KOPT-K1 (cell line): ENCODE measurements around the gene ZNF593.

Experiments
- H3K27ac ChIP-seq: fragments of 200-600 bp; sonication (generic); 2 replicates; pipeline ENCODE4 v1.5.1; 2016; ENCODE audit warnings: antibody characterized with exemption, mild to moderate bottlenecking, low read depth, low read length; ENCODE audit not compliant: poor library complexity, severe bottlenecking
- H3K36me3 ChIP-seq: fragments of 200-600 bp; sonication (generic); 2 replicates; pipeline ENCODE4 v1.5.1; 2017; ENCODE audit warnings: antibody characterized with exemption, mild to moderate bottlenecking, low read length, moderate library complexity; ENCODE audit not compliant: insufficient read depth
- H3K9me3 ChIP-seq: fragments of 200-600 bp; sonication (generic); 2 replicates; pipeline ENCODE4 v1.5.1; 2017; ENCODE audit warnings: antibody characterized with exemption, low read length, mild to moderate bottlenecking; ENCODE audit not compliant: insufficient read depth, poor library complexity, severe bottlenecking

The ZNF593 gene

GRCh38 chr1:26177182-26177684 lies 7.5 kb downstream of the ZNF593 start, which contains the start of gene CNKSR1:
Gene CNKSR1, plus strand, starts transcription at chr1:26177491. Its CDS starts 57 bp downstream, at chr1:26177548.
- H3K27ac ChIP-seq = no peak within 1 kb of the TSS
- H3K9me3 ChIP-seq = no peaks in the 10 kb centered on the region
- no peaks in the 10 kb centered on the region for H3K36me3 ChIP-seq

GRCh38 chr1:26180010-26180506 lies 10.3 kb downstream of the ZNF593 start:
- no peak overlapping the region for H3K27ac ChIP-seq
- H3K9me3 ChIP-seq = no peaks in the 10 kb centered on the region
- H3K36me3 ChIP-seq = no peaks in the 10 kb centered on the region

DNA sequence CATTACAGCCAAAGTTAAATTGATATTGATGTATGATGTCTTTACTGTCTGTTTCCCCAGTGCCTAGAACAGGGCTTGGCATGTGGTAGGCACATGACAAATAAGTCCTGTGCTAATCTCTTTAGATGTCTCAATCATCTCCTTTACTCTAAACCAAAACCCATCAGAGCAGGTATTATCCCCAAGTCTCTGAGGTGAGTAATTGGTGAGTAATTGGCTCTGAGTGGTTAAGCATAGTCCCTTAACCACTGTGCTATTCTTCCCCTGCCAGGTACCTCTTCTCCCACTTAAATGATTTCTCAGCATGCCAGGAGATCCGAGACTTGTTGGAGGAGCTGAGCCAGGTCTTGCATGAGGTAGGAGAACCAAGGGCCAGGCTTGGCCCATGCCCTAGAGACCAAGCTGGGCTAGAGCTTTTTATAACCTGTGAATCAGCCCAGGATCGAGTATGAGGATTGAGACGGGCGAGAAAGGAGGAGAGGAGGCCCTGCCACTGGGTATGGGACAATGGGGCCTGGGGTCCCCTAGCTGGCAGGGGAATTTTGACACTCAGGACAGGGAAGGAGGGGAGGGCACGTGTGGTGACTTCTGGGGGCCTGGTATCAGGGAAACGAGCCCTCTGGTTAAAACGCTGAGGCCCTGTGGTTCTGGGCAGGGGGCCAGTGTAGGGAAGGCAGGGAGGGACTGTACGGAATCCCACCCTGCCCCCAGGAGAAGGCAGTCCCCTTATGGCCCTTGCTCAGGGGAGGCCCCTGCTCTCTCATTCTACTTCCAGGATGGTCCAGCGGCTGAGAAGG lies 12.1 kb downstream of the ZNF593 start:
- Histone ChIP-seq H3K27ac (no peak overlapping the region), H3K9me3 (no peaks in the 10 kb centered on the region), H3K36me3 (no peaks in the 10 kb centered on the region)

DNA sequence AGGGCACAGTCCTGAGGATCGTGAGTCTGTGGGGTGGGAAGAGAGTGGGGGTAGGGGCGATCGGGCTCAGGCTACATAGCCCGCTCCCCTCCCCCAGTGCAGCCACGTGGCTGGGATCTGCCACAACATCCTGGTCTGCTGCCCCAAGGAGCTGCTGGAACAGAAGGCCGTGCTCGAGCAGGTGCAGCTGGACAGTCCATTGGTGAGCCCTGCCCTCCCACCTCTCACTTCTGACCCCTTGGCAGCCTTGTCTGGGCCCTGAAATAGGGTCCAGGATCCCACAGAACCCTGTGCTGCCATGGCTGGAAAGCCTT lies 12.6 kb downstream of the ZNF593 start:
- no peak overlapping the region for H3K27ac ChIP-seq
- no peaks in the 10 kb centered on the region for H3K9me3 ChIP-seq
- H3K36me3 ChIP-seq = no peaks in the 10 kb centered on the region

GRCh38 chr1:26184086-26184485 lies 14.4 kb downstream of the ZNF593 start:
- H3K36me3 ChIP-seq = no peaks in the 10 kb centered on the region
- no peak overlapping the region for H3K27ac ChIP-seq
- no peaks in the 10 kb centered on the region for H3K9me3 ChIP-seq

- Histone ChIP-seq H3K27ac (no peak overlapping the region), H3K36me3 (no peaks in the 10 kb centered on the region), H3K9me3 (no peaks in the 10 kb centered on the region)
Measured at GRCh38 chr1:26184883-26185282, 15.2 kb downstream of the ZNF593 start.

DNA sequence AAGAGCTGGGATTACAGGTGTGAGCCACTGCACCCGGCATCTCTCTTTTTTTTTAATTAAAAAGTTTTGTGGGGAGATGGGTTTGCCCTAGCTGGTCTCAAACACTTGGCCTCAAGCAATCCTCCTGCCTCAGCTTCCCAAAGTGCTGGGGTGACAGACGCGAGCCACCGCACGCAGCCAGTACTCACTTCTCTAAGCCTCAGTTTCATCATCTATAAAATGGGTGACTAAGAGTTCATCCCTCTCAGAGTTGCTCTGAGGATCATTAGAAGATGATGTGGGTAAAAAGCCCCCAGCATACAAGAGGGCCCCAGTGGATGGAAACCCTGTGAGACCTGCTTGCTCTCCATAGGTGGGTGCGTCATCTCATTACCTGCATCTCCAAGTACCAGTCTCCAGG lies 18.2 kb downstream of the ZNF593 start:
- no peaks in the 10 kb centered on the region for H3K36me3 ChIP-seq
- H3K27ac ChIP-seq = no peak overlapping the region
- H3K9me3 ChIP-seq = no peaks in the 10 kb centered on the region

DNA sequence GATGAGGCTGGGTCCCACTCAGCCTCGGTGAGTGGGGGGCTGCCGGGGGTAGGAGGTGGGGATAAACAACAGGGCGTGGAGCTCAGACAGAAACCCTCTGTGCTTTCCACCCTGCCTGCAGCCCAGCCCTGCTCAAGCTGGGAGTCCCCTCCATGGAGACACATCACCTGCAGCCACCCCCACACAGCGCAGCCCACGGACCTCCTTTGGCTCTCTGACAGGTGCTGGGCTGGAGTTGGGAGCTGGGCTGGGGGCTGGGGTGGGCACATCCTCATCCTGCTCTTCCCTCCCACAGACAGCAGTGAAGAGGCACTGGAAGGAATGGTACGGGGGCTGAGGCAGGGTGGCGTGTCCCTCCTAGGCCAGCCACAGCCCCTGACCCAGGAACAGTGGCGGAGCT lies 18.8 kb downstream of the ZNF593 start:
- no peaks in the 10 kb centered on the region for H3K9me3 ChIP-seq
- H3K36me3 ChIP-seq = no peaks in the 10 kb centered on the region
- no peak overlapping the region for H3K27ac ChIP-seq

DNA sequence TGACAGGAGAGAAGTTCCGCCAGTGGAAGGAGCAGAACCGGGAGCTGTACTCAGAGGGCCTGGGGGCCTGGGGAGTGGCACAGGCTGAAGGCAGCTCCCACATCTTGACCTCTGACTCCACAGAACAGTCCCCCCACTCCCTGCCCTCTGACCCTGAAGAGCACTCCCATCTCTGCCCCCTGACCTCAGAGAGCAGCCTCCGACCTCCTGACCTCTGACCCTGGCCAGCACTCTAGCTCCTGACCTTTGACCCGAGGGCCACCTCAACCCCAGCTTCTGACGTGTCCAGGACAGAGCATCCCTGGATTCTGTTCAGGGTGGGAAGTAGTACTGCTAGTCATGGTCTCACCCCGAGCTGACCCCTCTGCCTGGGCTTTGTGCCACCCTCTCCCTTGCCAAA lies 19.6 kb downstream of the ZNF593 start:
- no peak overlapping the region for H3K27ac ChIP-seq
- no peaks in the 10 kb centered on the region for H3K9me3 ChIP-seq
- no peaks in the 10 kb centered on the region for H3K36me3 ChIP-seq

DNA sequence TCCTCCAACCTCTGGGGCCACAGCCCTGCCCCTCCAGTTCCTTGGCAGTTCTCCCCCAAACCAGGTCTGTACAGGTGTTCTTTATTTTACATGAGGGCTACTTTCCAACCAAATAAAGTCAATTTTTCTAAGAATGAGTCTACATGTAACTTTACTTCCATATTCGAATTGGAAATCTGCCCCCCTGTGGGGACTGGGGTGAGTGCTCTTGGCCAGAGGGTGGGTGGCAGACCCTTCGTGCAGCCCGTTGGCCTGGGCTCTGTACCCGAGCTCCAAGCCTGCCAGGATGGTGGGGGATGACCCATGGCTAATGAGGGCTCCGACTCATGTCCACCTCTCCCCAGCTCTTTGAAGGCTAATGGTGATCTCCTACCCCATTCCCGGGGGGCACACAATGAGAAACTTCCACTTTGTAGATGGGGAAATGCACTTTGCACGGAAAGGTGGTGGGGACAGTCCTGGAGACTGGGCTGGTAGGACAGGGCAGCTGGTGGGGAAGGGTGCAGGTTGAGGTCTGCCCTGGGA lies 20.1 kb downstream of the ZNF593 start:
- no peak overlapping the region for H3K27ac ChIP-seq
- no peaks in the 10 kb centered on the region for H3K9me3 ChIP-seq
- no peaks in the 10 kb centered on the region for H3K36me3 ChIP-seq

DNA sequence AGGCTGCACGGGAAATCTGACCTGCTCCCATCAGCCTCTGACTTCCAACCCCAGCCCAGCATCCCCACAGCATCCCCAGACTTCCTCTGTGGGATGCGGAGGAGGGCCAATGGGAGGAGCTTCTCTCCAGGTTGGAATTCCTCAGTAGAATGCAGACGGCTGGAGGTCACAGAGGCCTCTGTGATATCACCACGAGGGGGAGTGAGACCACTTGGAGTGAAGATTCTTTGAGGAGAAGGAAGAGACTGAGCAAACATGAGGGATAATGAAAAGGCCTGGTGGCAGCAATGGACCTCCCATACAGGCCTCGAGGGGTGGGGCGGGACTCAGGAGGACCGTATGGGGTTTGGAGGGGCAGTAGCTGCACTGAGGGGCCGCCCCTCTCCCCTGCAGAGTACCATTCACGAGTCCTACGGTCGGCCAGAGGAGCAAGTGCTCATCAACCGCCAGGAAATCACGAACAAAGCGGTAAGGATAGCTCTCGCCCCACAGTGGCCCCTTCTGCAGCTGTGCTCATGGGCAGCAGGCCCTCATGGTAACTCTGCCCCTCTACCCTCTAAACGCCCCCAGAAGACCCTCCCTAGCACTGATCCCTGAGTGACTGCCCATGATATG lies 20.8 kb downstream of the ZNF593 start, which contains the start of gene CATSPER4:
Gene CATSPER4, plus strand, starts transcription at position 230 of the 615 bp plus-strand sequence. Its CDS starts 26 bp downstream, at position 256.
- H3K36me3 ChIP-seq = no peaks in the 10 kb centered on the region
- H3K9me3 ChIP-seq = no peaks in the 10 kb centered on the region
- H3K27ac ChIP-seq = no peak within 1 kb of the TSS

GRCh38 chr1:26191739-26192138 lies 22.0 kb downstream of the ZNF593 start:
- Histone ChIP-seq H3K27ac (no peak overlapping the region), H3K36me3 (no peaks in the 10 kb centered on the region)

DNA sequence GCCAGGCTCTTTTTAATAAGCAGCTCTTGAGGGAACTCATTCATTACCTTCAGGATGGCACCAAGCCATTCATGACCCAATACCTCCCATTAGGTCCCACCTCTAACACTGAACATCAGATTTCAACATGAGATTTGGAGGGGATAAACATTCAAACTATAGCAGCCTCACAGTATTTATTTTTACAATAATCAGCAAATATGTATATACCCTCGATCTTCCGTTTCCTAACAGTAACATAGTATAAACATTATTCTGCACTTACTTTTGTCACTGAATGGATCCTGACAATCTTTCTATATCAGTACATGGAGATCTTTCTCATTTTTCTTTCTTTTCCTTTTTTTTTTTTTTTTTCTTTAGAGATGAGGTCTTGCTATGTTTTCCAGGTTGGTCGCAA lies 26.1 kb downstream of the ZNF593 start:
- H3K36me3 ChIP-seq = no peaks in the 10 kb centered on the region
- no peaks in the 10 kb centered on the region for H3K9me3 ChIP-seq
- no peak overlapping the region for H3K27ac ChIP-seq

More at GRCh38 chr1:26191739-26192138, 22.0 kb downstream of the ZNF593 start:
- no peaks in the 10 kb centered on the region for H3K9me3 ChIP-seq

DNA sequence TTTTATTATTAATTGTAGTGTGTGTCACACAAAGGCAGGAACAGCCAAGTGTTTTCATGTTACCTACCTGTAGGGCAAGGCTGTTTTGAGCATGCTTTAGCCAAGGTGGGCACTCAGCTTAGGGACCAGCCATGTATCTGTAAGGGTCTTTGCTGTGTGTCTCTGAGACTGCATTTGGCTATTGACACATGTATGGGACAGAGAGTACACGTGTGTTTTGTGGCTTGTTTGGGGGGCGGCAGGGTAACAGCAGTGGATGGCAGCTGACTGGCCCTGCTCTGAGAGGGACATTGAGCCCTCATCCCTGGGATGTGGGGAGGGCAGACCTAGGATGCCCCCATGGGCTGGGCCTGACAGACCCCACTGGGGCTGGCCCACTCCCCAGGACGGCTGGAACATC lies 27.6 kb downstream of the ZNF593 start:
- Histone ChIP-seq H3K27ac (no peak overlapping the region), H3K36me3 (no peaks in the 10 kb centered on the region), H3K9me3 (no peaks in the 10 kb centered on the region)

- H3K36me3 ChIP-seq = no peaks in the 10 kb centered on the region
- H3K9me3 ChIP-seq = no peaks in the 10 kb centered on the region
- no peak overlapping the region for H3K27ac ChIP-seq
Measured at GRCh38 chr1:26197813-26198212, 28.1 kb downstream of the ZNF593 start.
